Aorta (tissue), 5 donors: Measurements from ENCODE around the gene APOBEC3H. TPM values are rescaled to one million over a fixed set of nuclear protein-coding genes. Genes with fewer than 3 reads are reported as not detected.

ENCODE experiments used
- ATAC-seq: fragments of 200-7000 bp; cut with Tn5 transposase; one replicate; pipeline ENCODE4 v1.9.1; 2022; ENCODE audit warnings: moderate library complexity; ENCODE audit not compliant: low FRiP score
- DNase-seq, 2 donors: peaks; one replicate each; pipeline ENCODE4 v3.0.0-alpha.2; 2020
- H3K27ac ChIP-seq, 2 donors: one replicate each; pipeline ENCODE4 v1.5.1; 2013; ENCODE audit warnings: low read length in 2 of 2, mild to moderate bottlenecking in 2 of 2, moderate library complexity in 2 of 2, control low read depth in 1 of 2, inconsistent platforms in 1 of 2, low read depth in 1 of 2
- H3K27me3 ChIP-seq, 2 donors: one replicate each; pipeline ENCODE4 v1.6.1; 2013; ENCODE audit warnings: control low read depth in 1 of 2, low read length in 1 of 2, mild to moderate bottlenecking in 1 of 2, moderate library complexity in 1 of 2; ENCODE audit not compliant: insufficient read depth in 2 of 2, control insufficient read depth in 1 of 2
- H3K36me3 ChIP-seq, 2 donors: one replicate each; pipeline ENCODE4 v1.6.1; 2013; ENCODE audit warnings: control low read depth in 1 of 2, low read length in 1 of 2, mild to moderate bottlenecking in 1 of 2; ENCODE audit not compliant: insufficient read depth in 2 of 2, control insufficient read depth in 1 of 2
- H3K4me1 ChIP-seq, 2 donors: one replicate each; pipeline ENCODE4 v1.6.1; 2013; ENCODE audit warnings: low read length in 2 of 2, control low read depth in 1 of 2, mild to moderate bottlenecking in 1 of 2, moderate library complexity in 1 of 2; ENCODE audit not compliant: insufficient read depth in 2 of 2, control insufficient read depth in 1 of 2
- H3K4me3 ChIP-seq, 2 donors: one replicate each; pipeline ENCODE4 v1.5.1; 2013; ENCODE audit warnings: low read length in 2 of 2, control low read depth in 1 of 2, mild to moderate bottlenecking in 1 of 2
- H3K9me3 ChIP-seq: one replicate; pipeline ENCODE4 v1.6.1; 2013; ENCODE audit warnings: mild to moderate bottlenecking, low read length; ENCODE audit not compliant: control insufficient read depth
- WGBS, 2 donors: extraction: QIAGEN DNeasy Blood & Tissue Kit; methylation state at CpG; one replicate each; pipeline ENCODE4 v1.1.7; 2013; 5-methylcytosine and 5-hydroxymethylcytosine counted together
- intact Hi-C, 2 donors: fragments of 100-400 bp; cut with DNase I; formaldehyde crosslinking; loops; one replicate each; pipeline versions ENCODE4 v1.14.2 to v1.15.0; 2022
- polyA plus RNA-seq, 2 donors: library from polyadenylated mRNA; stranded (reverse); fragments of 200-250 nt; gene quantifications; one replicate each; pipeline ENCODE4 v1.2.3, GENCODE V29; 2013
- total RNA-seq, 2 donors: library from RNA; stranded (reverse); fragmentation: NEBNext Ultra II Directional; extraction: Animal tissue kit (Norgen Biotek cat#: 25700); gene quantifications; one replicate each; pipeline ENCODE4 v1.2.1, GENCODE V29; 2021
- donor health status: healthy with polysubstance abuse.
- donor health status: Bipolar disorder and iron deficiency.
- donor health status: DM: no; HTN: no; CAD: no.
- donor health status: DM: no; HTN: no; CAD: no.
- donor health status: DM: yes; HTN: yes; CAD: no.

APOBEC3H gene
- total and polyA plus RNA-seq, 4 donors, result not detected

DNA sequence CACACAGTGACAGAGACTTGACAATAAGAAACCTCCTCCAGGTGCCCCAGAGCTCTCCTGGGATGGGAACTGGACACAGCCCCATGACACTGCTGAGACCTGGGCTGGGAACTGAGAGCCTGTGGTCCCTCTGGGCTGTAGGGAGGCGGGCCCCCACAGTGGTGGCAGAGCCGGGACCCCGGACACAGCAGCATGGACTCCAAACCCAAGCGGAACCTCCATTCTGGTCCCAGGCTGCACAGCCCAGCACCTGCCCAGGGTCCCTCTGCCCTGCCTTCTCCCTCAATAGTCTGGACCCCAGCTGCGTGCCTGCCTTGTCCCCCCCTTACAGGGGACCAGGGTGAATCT lies 8.4 kb upstream of the APOBEC3H start:
- Histone ChIP-seq H3K27me3 (no peaks in the 10 kb centered on the region), H3K4me3 (no peak overlapping the region), H3K27ac (no peak overlapping the region), H3K36me3 (no peaks in the 10 kb centered on the region), H3K4me1 (no peaks in the 10 kb centered on the region), H3K9me3 (no peaks in the 10 kb centered on the region)
- no peak for ATAC-seq
- intact Hi-C loops, result no loop called here
- no peak for DNase-seq
- WGBS, 2 donors, result 79 to 88% methylated on average over 5 of the region's 5 CpGs

DNA sequence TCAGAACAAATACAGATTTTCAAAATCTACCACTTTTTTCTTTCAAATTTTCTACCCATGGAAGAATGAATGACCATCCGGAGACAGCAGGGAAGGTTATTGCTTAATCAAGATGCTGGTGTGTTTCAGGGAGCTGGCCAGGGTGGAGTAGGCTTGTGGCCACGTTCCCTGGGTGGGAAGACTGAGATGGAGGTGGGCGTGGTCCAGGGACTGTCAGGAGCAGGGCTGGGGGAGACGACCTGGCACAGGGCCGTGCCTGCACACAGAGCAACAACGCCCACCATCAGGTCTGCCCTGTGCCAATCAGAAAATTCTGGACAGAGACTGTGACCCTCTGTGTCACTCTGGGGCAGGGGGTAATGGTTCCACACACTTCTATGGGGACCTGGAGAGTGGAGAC lies 7.1 kb upstream of the APOBEC3H start:
- 77 to 78% methylated on average over 6 of the region's 6 CpGs for WGBS, 2 donors
- DNase-seq (peak in 1 of 2 donors; percentile 63), ATAC-seq (no peak)
- Histone ChIP-seq H3K4me1 (no peaks in the 10 kb centered on the region), H3K27me3 (no peaks in the 10 kb centered on the region), H3K36me3 (no peaks in the 10 kb centered on the region), H3K9me3 (no peaks in the 10 kb centered on the region), H3K27ac (no peak overlapping the region), H3K4me3 (no peak overlapping the region)
- intact Hi-C loops, result no loop called here

DNA sequence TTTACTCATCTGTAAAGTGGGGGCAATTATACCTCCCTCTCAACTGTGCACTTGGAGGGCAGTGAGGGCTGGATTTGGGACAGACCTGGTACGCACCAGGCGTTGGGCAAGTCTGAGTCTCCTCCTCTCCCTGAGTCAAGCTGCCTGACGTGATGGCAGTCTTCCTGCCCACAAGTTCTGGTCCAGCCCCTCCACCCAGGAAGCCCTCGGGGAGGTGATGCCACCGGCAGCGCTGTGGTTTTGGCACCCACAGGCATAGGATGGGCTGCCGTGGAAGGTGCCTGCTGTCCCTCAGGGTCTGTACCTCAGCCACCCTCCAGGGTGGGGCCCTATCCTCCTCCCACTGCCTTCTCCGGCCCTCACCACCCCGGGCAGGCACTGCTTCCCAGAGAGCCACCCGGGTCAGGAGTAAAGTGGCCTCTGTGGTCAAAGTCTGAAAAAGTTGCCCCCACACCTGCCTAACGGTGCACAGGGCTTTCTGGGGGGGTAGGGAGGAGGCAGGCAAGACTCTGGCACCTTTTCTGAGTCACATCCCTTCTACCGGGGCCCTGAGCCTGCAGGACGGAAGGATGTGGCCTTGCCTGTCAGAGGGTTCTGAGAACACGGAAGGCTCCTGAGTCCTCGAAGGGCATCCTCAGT lies 6.5 kb upstream of the APOBEC3H start:
- intact Hi-C loops, result no loop called here
- no peaks in the 10 kb centered on the region for H3K27me3 ChIP-seq
- no peaks in the 10 kb centered on the region for H3K4me1 ChIP-seq
- 78 to 82% methylated on average over 15 of the region's 15 CpGs for WGBS, 2 donors
- no peaks in the 10 kb centered on the region for H3K36me3 ChIP-seq
- H3K9me3 ChIP-seq, result no peaks in the 10 kb centered on the region
- H3K4me3 ChIP-seq, result no peak overlapping the region
- ATAC-seq, result no peak
- H3K27ac ChIP-seq, result no peak overlapping the region
- DNase-seq, result peak; percentile 62 to 72

DNA sequence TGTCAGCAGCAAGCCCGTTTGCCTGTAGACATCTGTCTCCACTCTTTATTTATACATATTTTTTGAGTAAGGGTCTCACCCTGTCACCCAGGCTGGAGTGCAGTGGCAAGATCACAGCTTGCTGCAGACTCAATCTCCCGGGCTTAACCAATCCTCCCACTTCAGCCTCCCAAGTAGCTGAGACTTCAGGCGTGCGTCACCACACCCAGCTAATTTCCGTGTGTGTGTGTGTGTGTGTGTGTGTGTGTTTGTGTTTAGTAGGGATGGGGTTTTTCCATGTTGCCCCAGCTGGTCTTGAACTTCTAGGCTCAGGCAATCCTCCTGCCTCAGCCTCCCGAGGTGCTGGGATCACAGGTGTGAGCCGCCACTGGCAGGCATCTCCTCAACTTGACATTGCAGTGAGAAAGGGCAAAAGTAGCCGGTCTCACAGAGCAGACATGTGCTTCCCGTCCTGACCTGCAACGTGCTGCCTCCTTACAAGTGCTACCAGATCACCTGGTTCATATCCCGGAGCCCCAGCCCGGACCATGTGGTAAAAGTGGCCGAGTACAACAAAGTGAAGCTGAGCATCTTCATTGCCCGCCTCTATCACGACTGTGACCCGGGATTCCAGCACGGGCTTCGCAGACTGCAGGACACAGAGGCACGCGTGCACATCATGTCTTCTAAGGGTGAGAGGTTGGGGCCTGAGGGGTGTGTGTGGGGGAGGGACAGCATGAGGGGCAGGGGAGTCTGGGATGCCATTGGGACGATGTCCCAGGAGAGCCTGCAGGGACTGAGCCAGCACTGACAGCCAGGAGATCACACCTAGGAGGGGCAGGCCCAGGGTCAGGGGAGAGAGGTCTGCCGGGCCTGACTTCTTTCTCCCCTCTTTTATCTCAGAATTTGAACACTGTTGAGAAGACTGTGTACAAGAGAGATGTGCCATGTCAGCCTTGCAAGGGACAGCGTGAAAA lies 5.6 kb upstream of the APOBEC3H start:
- H3K27ac ChIP-seq, result no peak overlapping the region
- no peaks in the 10 kb centered on the region for H3K36me3 ChIP-seq
- intact Hi-C loops, result no loop called here
- no peaks in the 10 kb centered on the region for H3K9me3 ChIP-seq
- WGBS, 2 donors, result 83% methylated on average over 23 of the region's 23 CpGs
- peak in 1 of 2 donors; percentile 68 for DNase-seq
- no peak overlapping the region for H3K4me3 ChIP-seq
- H3K4me1 ChIP-seq, result no peaks in the 10 kb centered on the region
- ATAC-seq, result no peak
- H3K27me3 ChIP-seq, result no peaks in the 10 kb centered on the region

DNA sequence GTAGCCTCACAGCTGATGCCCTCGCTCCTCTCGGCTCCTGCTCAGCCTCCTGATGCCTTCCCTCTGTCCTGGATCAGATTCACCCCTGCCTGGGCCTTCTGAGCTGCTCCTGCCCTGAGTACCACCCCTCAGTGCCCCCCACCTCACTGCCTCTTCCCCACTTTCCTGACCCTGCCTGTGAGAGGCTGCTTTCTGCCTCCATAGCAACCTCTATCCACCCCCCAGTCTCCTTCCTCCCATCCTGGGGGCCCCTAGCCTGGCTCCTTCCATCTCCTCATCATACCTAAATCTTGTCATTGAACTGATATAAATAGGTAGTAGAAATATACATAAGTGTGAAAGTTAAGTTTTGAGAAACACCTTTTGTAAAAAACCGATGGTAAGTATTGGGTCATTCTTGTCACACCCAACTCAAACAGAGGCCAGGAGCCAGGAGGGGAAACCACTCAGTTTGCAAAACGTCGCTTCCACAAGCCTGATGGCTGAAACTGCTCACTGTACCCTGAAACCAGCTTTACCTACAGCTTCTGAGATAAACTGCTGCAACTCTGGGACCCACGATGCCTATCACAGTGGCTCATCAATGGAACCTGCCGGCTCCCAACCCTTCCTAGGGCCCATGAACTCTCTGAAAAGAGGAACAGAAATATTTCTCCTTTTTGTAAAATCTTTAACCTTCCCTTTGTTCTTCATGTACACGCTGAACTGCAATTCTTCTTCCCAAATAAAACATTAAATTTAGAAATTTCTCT lies 4.8 kb upstream of the APOBEC3H start:
- intact Hi-C loops, result no loop called here
- H3K27me3 ChIP-seq, result no peaks in the 10 kb centered on the region
- DNase-seq, result no peak
- WGBS, 2 donors, result 70 to 74% methylated on average over 8 of the region's 8 CpGs
- H3K9me3 ChIP-seq, result no peaks in the 10 kb centered on the region
- no peak overlapping the region for H3K4me3 ChIP-seq
- no peaks in the 10 kb centered on the region for H3K36me3 ChIP-seq
- H3K27ac ChIP-seq, result no peak overlapping the region
- ATAC-seq, result no peak
- no peaks in the 10 kb centered on the region for H3K4me1 ChIP-seq

DNA sequence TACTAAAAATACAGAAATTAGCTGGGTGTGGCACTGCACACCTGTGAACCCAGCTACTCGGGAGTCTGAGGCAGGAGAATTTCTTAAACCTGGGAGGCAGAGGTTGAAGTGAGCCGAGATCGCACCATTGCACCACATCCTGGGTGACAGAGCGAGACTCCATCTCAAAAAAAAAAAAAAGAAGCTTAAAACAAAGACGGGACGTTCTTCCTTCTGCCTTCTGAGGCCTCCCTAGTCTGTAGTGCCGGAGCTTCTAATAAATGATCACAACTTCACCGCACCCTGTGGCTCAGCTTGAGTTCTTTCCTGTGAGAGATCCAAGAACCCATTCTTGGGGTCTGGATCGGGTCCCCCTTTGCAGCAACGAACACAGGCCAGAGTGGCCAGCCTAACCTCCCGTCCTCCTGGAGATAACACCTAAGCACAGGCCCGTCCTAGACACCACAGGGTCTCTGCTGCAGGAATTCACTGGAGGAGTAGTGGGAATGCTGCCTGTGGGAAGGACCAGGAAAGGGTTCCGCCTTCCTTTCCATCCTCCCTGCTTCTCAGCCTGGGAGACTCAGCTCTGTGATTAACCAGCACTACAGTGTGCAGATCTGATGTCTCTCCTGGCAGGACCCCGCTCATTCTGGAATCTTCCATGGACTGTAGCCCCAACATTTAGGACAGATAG lies 2.2 kb upstream of the APOBEC3H start:
- H3K27me3 ChIP-seq, result no peaks in the 10 kb centered on the region
- H3K27ac ChIP-seq, result no peak overlapping the region
- H3K4me3 ChIP-seq, result no peak overlapping the region
- no peak for ATAC-seq
- intact Hi-C loops, result no loop called here
- H3K36me3 ChIP-seq, result no peaks in the 10 kb centered on the region
- no peaks in the 10 kb centered on the region for H3K4me1 ChIP-seq
- DNase-seq, result no peak
- WGBS, 2 donors, result 88 to 94% methylated on average over 14 of the region's 14 CpGs
- no peaks in the 10 kb centered on the region for H3K9me3 ChIP-seq

DNA sequence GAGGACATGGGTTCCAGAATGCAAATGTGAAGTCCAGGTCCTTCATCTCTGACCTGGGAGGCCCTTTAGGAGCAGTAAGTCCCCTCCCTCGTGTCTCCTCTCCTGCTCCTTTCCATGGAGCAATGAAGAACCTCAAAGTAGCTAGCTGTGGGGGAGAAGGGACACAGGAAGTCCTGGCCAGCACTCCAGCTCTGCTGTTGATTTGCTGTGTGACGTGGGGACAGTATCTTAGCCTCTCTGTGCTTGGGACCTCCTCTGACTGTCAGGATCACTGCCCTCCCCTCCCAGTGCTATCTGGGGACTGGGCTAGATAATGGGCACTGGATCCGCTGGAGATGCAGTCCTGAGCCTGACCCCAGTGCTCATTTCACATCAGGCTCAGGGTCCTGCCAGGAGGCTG lies 1.1 kb upstream of the APOBEC3H start:
- no peaks in the 10 kb centered on the region for H3K36me3 ChIP-seq
- DNase-seq, result peak in 1 of 2 donors; percentile 26
- no peaks in the 10 kb centered on the region for H3K27me3 ChIP-seq
- intact Hi-C loops, result no loop called here
- H3K4me1 ChIP-seq, result no peaks in the 10 kb centered on the region
- H3K27ac ChIP-seq, result no peak overlapping the region
- 87 to 90% methylated on average over 3 of the region's 3 CpGs for WGBS, 2 donors
- no peaks in the 10 kb centered on the region for H3K9me3 ChIP-seq
- H3K4me3 ChIP-seq, result no peak overlapping the region
- no peak for ATAC-seq

DNA sequence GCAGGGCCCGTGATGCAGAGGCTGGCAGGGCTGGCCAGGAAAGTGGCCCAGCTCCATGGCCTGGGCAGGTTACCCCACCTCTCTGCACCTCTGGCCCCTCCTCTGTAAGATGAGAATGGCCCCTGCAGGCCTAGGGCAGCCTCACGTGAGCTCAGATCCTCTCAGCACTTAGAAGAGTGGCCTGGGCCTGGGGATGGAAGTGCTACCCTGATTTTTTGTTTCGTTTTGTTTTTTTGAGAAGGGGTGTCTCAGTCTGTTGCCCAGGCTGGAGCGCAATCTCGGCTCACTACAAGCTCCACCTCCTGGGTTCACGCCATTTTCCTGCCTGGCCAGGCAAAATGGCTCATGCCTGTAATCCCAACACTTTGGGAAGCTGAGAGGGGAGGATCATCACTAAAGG lies 982 bp downstream of the APOBEC3H start:
- no peak overlapping the region for H3K4me3 ChIP-seq
- no peaks in the 10 kb centered on the region for H3K4me1 ChIP-seq
- H3K27ac ChIP-seq, result no peak overlapping the region
- ATAC-seq, result no peak
- WGBS, 2 donors, result 76 to 78% methylated on average over 6 of the region's 6 CpGs
- H3K36me3 ChIP-seq, result no peaks in the 10 kb centered on the region
- intact Hi-C loops, result no loop called here
- no peaks in the 10 kb centered on the region for H3K9me3 ChIP-seq
- peak in 1 of 2 donors; percentile 44 for DNase-seq
- H3K27me3 ChIP-seq, result no peaks in the 10 kb centered on the region
